H9 (cell line): ENCODE results near the gene CADPS2. TPM values are rescaled to one million over a fixed set of nuclear protein-coding genes. Genes with fewer than 3 reads are reported as not detected.

ENCODE experiments used
- DNase-seq: peaks from one replicate; pipeline ENCODE4 v3.0.0-alpha.2; 2017
- H2AFZ ChIP-seq: one replicate; pipeline ENCODE4 v1.6.1; 2013; ENCODE audit warnings: mild to moderate bottlenecking, low read length, control low read depth, moderate library complexity
- H2AK5ac ChIP-seq: 2 replicates; pipeline ENCODE4 v1.6.1; 2013; ENCODE audit warnings: low read length, control low read depth, mixed read lengths; ENCODE audit not compliant: insufficient read length
- H2BK120ac ChIP-seq: one replicate; pipeline ENCODE4 v1.6.1; 2013; ENCODE audit warnings: low read depth, mild to moderate bottlenecking, low read length, control low read depth, inconsistent platforms; ENCODE audit not compliant: poor library complexity, severe bottlenecking
- H2BK12ac ChIP-seq: 2 replicates; pipeline ENCODE4 v1.6.1; 2013; ENCODE audit warnings: low read length, control low read depth, mixed read lengths, low read depth; ENCODE audit not compliant: insufficient read length
- H2BK15ac ChIP-seq: 2 replicates; pipeline ENCODE4 v1.6.1; 2013; ENCODE audit warnings: low read depth, low read length, control low read depth
- H2BK20ac ChIP-seq: one replicate; pipeline ENCODE4 v1.6.1; 2013; ENCODE audit warnings: low read depth, mild to moderate bottlenecking, low read length, control low read depth, inconsistent platforms; ENCODE audit not compliant: poor library complexity, severe bottlenecking
- H2BK5ac ChIP-seq: 2 replicates; pipeline ENCODE4 v1.6.1; 2013; ENCODE audit warnings: low read length, control low read depth, mixed read lengths; ENCODE audit not compliant: insufficient read length
- H3K14ac ChIP-seq: 2 replicates; pipeline ENCODE4 v1.6.1; 2013; ENCODE audit warnings: low read length, control low read depth; ENCODE audit not compliant: insufficient read depth
- H3K18ac ChIP-seq: 2 replicates; pipeline ENCODE4 v1.6.1; 2013; ENCODE audit warnings: low read depth, mild to moderate bottlenecking, mixed read lengths, low read length, control low read depth; ENCODE audit not compliant: insufficient read length
- H3K23ac ChIP-seq: 2 replicates; pipeline ENCODE4 v1.6.1; 2013; ENCODE audit warnings: low read length, control low read depth, mixed read lengths, low read depth; ENCODE audit not compliant: insufficient read length
- H3K23me2 ChIP-seq: 2 replicates; pipeline ENCODE4 v1.6.1; 2013; ENCODE audit warnings: low read depth, mild to moderate bottlenecking, mixed read lengths, low read length, control low read depth; ENCODE audit not compliant: insufficient read length, poor library complexity, severe bottlenecking
- H3K27ac ChIP-seq: 2 replicates; pipeline ENCODE4 v1.5.1; 2013; ENCODE audit warnings: low read length, control low read depth, mixed read lengths, low read depth; ENCODE audit not compliant: insufficient read length
- H3K27me3 ChIP-seq: 2 replicates; pipeline ENCODE4 v1.6.1; 2013; ENCODE audit warnings: low read length, control low read depth, inconsistent platforms; ENCODE audit not compliant: insufficient read depth
- H3K4ac ChIP-seq: 2 replicates; pipeline ENCODE4 v1.6.1; 2013; ENCODE audit warnings: low read depth, mild to moderate bottlenecking, control low read depth, inconsistent platforms, low read length, moderate library complexity
- H3K4me1 ChIP-seq: 2 replicates; pipeline ENCODE4 v1.6.1; 2013; ENCODE audit warnings: low read length, control low read depth, inconsistent platforms; ENCODE audit not compliant: insufficient read depth
- H3K4me2 ChIP-seq: 2 replicates; pipeline ENCODE4 v1.6.1; 2013; ENCODE audit warnings: low read length, control low read depth, mixed read lengths; ENCODE audit not compliant: insufficient read length, insufficient read depth
- H3K56ac ChIP-seq: 2 replicates; pipeline ENCODE4 v1.6.1; 2013; ENCODE audit warnings: low read depth, mild to moderate bottlenecking, mixed read lengths, low read length, control low read depth; ENCODE audit not compliant: insufficient read length
- H3K79me1 ChIP-seq: 2 replicates; pipeline ENCODE4 v1.6.1; 2013; ENCODE audit warnings: low read depth, mild to moderate bottlenecking, moderate library complexity, low read length, control low read depth, inconsistent platforms; ENCODE audit not compliant: insufficient read depth, poor library complexity, severe bottlenecking
- H3K79me2 ChIP-seq: 2 replicates; pipeline ENCODE4 v1.6.1; 2013; ENCODE audit warnings: low read length, control low read depth, inconsistent platforms; ENCODE audit not compliant: insufficient read depth
- H3K9ac ChIP-seq: 2 replicates; pipeline ENCODE4 v1.6.1; 2013; ENCODE audit warnings: low read length, control low read depth, mixed read lengths; ENCODE audit not compliant: insufficient read length; ENCODE audit errors: extremely low read depth
- H3K9me3 ChIP-seq: one replicate; pipeline ENCODE4 v1.6.1; 2013; ENCODE audit warnings: low read depth, low read length, inconsistent platforms; ENCODE audit not compliant: control insufficient read depth
- H3T11ph ChIP-seq: one replicate; pipeline ENCODE4 v1.6.1; 2013; ENCODE audit warnings: mild to moderate bottlenecking, low read length, control low read depth, inconsistent platforms
- H4K20me1 ChIP-seq: one replicate; pipeline ENCODE4 v1.6.1; 2013; ENCODE audit not compliant: control insufficient read depth, insufficient read length, insufficient read depth
- H4K5ac ChIP-seq: 2 replicates; pipeline ENCODE4 v1.6.1; 2013; ENCODE audit warnings: low read depth, mild to moderate bottlenecking, mixed read lengths, low read length, control low read depth; ENCODE audit not compliant: insufficient read length
- H4K8ac ChIP-seq: replicated peaks from 2 replicates; pipeline ENCODE4 v1.6.1; 2013; ENCODE audit warnings: low read length, control low read depth, mixed read lengths, low read depth; ENCODE audit not compliant: insufficient read length
- H4K91ac ChIP-seq: 2 replicates; pipeline ENCODE4 v1.6.1; 2013; ENCODE audit warnings: low read depth, mild to moderate bottlenecking, moderate library complexity, mixed read lengths, low read length, control low read depth; ENCODE audit not compliant: insufficient read length
- H3K27ac Mint-ChIP-seq, 3 experiments: 2 replicates in 2 of 3; 3 replicates in 1 of 3; pipeline ENCODE4 v1.8.0; 2020 to 2021; ENCODE audit warnings: mixed read lengths in 3 of 3, mild to moderate bottlenecking in 1 of 3, moderate library complexity in 1 of 3
- H3K27me3 Mint-ChIP-seq: 2 replicates; pipeline ENCODE4 v1.8.0; 2021; ENCODE audit warnings: low read depth, mild to moderate bottlenecking, moderate library complexity, mixed read lengths
- H3K36me3 Mint-ChIP-seq, 3 experiments: 2 replicates in 2 of 3; 3 replicates in 1 of 3; pipeline ENCODE4 v1.8.0; 2020 to 2021; ENCODE audit warnings: low read depth in 3 of 3, mixed read lengths in 3 of 3; ENCODE audit not compliant: insufficient read depth in 1 of 3
- H3K4me1 Mint-ChIP-seq, 2 experiments: 2 replicates each; pipeline ENCODE4 v1.8.0; 2020; ENCODE audit warnings: mixed read lengths in 2 of 2
- H3K4me3 Mint-ChIP-seq, 2 experiments: 2 replicates in 1 of 2; 3 replicates in 1 of 2; pipeline ENCODE4 v1.8.0; 2020 to 2021; ENCODE audit warnings: mild to moderate bottlenecking in 2 of 2, mixed read lengths in 2 of 2, moderate library complexity in 1 of 2
- H3K9me3 Mint-ChIP-seq, 2 experiments: 2 replicates in 1 of 2; 3 replicates in 1 of 2; pipeline ENCODE4 v1.8.0; 2020; ENCODE audit warnings: mild to moderate bottlenecking in 2 of 2, mixed read lengths in 2 of 2, moderate library complexity in 1 of 2
- WGBS: extraction: QIAGEN DNeasy Blood & Tissue Kit; methylation state at CpG from one replicate; pipeline ENCODE4 v1.1.7; 2013; ENCODE audit warnings: missing lambda C conversion rate, low lambda C conversion rate, mixed read lengths; ENCODE audit not compliant: insufficient read length; ENCODE audit errors: extremely low coverage; 5-methylcytosine and 5-hydroxymethylcytosine counted together
- total RNA-seq: library from RNA; stranded (reverse); gene quantifications from 2 replicates; pipeline ENCODE4 v1.2.1, GENCODE V29; 2021
- TF ChIP-seq, protein P1 (sequence below): fragments of 200-600 bp; sonication (generic); conservative IDR thresholded peaks from 3 replicates; pipeline ENCODE4 v1.8.0; 2021; ENCODE audit warnings: antibody characterized with exemption, mild to moderate bottlenecking

CADPS2 gene
- total RNA-seq, 1 experiment from 2014 or later = 7.1 TPM

DNA sequence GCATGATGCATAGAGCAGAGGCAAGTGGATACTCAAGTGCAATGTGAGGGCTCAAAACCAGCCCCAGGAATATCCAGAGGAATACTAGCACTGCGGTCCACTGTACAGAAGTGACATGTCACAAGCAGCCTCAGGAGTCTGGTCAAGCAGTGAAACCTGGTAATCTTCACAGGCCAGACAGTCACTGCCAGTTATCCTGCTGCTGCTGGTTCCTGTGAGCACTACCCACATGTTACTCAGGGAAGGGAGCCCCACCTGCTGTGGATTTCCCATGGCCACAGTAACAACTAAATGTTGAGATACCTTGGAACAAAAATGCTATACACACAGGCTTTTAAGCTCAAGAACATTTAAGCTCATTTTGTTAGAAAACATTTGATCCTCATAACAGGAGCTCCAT lies 290.4 kb downstream of the CADPS2 start:
- no peak overlapping the region for H2BK120ac ChIP-seq
- H3T11ph ChIP-seq = no peak overlapping the region
- no peak overlapping the region for H2AFZ ChIP-seq
- H4K5ac ChIP-seq = no peak overlapping the region
- H2BK15ac ChIP-seq = no peak overlapping the region
- H3K9ac ChIP-seq = no peak overlapping the region
- no peaks in the 10 kb centered on the region for H3K27me3 Mint-ChIP-seq
- H3K27ac ChIP-seq = no peak overlapping the region
- no peak overlapping the region for H2BK12ac ChIP-seq
- H3K4me3 Mint-ChIP-seq = no peak overlapping the region
- no peaks in the 10 kb centered on the region; the same call in 1 of the 2 replicates for H3K4me1 ChIP-seq
- H4K8ac ChIP-seq = no peak overlapping the region
- no CpG with 5 or more reads among the region's 1 CpG for WGBS
- H3K79me1 ChIP-seq = no peaks in the 10 kb centered on the region
- DNase-seq = no peak
- H3K79me2 ChIP-seq = no peaks in the 10 kb centered on the region
- H4K91ac ChIP-seq = no peak overlapping the region
- no peak overlapping the region for H3K4ac ChIP-seq
- H3K4me2 ChIP-seq = no peak overlapping the region
- H3K27me3 ChIP-seq = no peaks in the 10 kb centered on the region
- H3K18ac ChIP-seq = no peak overlapping the region
- no peaks in the 10 kb centered on the region for H4K20me1 ChIP-seq
- H3K23me2 ChIP-seq = no peaks in the 10 kb centered on the region
- H3K9me3 Mint-ChIP-seq = peaks cover 15 to 16% of the 10 kb centered on the region in 2 experiments
- H3K27ac Mint-ChIP-seq = no peak overlapping the region
- H2AK5ac ChIP-seq = no peak overlapping the region
- H2BK5ac ChIP-seq = no peak overlapping the region
- no peak overlapping the region for H3K23ac ChIP-seq
- H3K9me3 ChIP-seq = peaks cover 9% of the 10 kb centered on the region
- peaks cover 4 to 6% of the 10 kb centered on the region in 2 experiments for H3K4me1 Mint-ChIP-seq
- no peak overlapping the region for H2BK20ac ChIP-seq
- TF ChIP-seq, protein P1, sequence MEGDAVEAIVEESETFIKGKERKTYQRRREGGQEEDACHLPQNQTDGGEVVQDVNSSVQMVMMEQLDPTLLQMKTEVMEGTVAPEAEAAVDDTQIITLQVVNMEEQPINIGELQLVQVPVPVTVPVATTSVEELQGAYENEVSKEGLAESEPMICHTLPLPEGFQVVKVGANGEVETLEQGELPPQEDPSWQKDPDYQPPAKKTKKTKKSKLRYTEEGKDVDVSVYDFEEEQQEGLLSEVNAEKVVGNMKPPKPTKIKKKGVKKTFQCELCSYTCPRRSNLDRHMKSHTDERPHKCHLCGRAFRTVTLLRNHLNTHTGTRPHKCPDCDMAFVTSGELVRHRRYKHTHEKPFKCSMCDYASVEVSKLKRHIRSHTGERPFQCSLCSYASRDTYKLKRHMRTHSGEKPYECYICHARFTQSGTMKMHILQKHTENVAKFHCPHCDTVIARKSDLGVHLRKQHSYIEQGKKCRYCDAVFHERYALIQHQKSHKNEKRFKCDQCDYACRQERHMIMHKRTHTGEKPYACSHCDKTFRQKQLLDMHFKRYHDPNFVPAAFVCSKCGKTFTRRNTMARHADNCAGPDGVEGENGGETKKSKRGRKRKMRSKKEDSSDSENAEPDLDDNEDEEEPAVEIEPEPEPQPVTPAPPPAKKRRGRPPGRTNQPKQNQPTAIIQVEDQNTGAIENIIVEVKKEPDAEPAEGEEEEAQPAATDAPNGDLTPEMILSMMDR = no peak
- no peak overlapping the region for H3K56ac ChIP-seq
- H3K36me3 Mint-ChIP-seq = peaks cover 8 to 20% (median 9%) of the 10 kb centered on the region in 3 experiments; a peak in 4 of 7 replicates
- H3K14ac ChIP-seq = no peak overlapping the region
